ENCODE measurements around the gene PLXNB2. TPM values are rescaled to one million over a fixed set of nuclear protein-coding genes. Genes with fewer than 3 reads are reported as not detected.

PLXNB2 gene
- total RNA-seq, 1 experiment from 2014 or later: 260 TPM

DNA sequence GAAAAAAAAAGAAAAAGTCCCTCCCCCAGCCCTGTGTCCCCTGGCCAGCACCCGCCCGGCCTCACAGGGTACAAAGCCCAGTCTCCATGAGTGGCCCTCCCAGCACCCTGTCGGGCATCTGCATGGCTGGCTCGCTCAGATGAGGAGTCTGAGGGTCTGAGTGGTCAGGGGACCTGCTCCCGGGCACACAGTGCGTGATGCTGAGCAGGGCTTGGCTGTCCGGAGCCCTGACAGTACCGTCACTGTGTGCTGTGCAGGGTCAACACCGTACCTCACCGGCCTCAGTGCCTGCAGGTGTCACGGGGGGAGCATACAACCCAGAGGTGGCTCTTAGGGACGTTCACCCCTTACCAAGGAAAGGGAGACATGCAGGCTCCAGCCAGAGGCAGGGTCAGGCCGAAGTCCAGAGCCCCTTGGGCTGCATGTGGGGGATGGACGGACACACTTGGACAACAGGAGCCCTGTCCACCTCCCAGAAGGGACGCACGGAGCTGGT is 3.6 kb upstream of the PLXNB2 start:
- Histone ChIP-seq H3K4me2 (no peak overlapping the region), H3K4me3 (no peak overlapping the region), H3K36me3 (ENCODE audit: low read depth) (no peaks in the 10 kb centered on the region), H3K27me3 (ENCODE audit: insufficient read depth, low read depth) (no peaks in the 10 kb centered on the region), H2AFZ (no peak overlapping the region), H3K4me1 (replicated peaks; ENCODE audit: insufficient read depth) (peaks cover 13% of the 10 kb centered on the region), H4K20me1 (ENCODE audit: insufficient read depth) (no peaks in the 10 kb centered on the region), H3K9me3 (ENCODE audit: insufficient read depth, low read depth) (no peaks in the 10 kb centered on the region), H3K27ac (no peak overlapping the region), H3K79me2 (ENCODE audit: low read depth) (peaks cover 12% of the 10 kb centered on the region), H3F3A (ENCODE audit: insufficient read depth, low read depth) (peaks cover 27% of the 10 kb centered on the region; the same call in 1 of the 2 replicates), H3K9me2 (ENCODE audit: insufficient read depth) (no peaks in the 10 kb centered on the region)
- ChIA-PET CTCF (no interaction called here), POLR2A (ENCODE audit: unreplicated experiment) (no interaction called here)
- TF ChIP-seq, protein P1, sequence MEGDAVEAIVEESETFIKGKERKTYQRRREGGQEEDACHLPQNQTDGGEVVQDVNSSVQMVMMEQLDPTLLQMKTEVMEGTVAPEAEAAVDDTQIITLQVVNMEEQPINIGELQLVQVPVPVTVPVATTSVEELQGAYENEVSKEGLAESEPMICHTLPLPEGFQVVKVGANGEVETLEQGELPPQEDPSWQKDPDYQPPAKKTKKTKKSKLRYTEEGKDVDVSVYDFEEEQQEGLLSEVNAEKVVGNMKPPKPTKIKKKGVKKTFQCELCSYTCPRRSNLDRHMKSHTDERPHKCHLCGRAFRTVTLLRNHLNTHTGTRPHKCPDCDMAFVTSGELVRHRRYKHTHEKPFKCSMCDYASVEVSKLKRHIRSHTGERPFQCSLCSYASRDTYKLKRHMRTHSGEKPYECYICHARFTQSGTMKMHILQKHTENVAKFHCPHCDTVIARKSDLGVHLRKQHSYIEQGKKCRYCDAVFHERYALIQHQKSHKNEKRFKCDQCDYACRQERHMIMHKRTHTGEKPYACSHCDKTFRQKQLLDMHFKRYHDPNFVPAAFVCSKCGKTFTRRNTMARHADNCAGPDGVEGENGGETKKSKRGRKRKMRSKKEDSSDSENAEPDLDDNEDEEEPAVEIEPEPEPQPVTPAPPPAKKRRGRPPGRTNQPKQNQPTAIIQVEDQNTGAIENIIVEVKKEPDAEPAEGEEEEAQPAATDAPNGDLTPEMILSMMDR (conservative IDR thresholded peaks at IDR 0.05): no peak
- TF ChIP-seq EZH2 (IDR thresholded peaks at IDR 0.05; ENCODE audit: low read depth): no peak
- no TSS peak for BruUV-seq (replicated peaks)
- intact Hi-C loops (cut with micrococcal nuclease; ENCODE audit: unreplicated experiment): no loop called here
- DNase-seq: no peak

DNA sequence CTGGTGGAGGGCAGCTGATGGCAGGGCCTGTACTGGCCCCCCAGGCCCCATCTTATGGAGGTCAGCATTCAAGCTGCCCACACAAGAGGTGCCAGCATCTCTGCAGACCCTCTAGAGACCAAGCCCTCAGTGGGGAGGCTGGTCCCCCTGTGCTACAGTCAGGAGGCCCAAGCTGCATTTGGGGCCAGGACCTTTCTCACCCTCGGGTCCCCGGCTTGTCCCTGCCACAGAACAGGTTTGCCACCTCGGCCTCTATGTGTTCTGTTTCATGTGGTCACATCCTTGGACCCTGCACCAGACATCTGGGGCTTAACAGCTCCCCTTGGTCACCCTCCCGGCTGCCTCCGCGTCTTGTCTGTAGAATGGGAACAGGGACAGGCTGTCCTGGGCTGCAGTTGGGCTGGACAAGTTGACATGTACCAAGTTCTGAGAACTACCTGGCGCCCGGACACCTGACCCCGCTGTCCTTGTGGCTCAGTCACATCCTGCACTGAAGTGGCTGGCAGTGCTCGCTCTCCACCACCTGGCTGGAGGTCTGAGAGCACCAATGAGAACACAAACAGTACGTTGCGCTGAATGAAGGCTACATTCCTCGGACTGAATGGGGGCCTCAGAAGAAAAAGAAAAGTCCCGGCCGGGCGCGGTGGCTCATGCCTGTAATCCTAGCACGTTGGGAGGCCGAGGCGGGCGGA is 2.7 kb upstream of the PLXNB2 start:
- H2AFZ ChIP-seq: no peak overlapping the region
- intact Hi-C loops (cut with micrococcal nuclease; ENCODE audit: unreplicated experiment): no loop called here
- no peaks in the 10 kb centered on the region for H3K9me3 ChIP-seq (ENCODE audit: insufficient read depth, low read depth)
- no peak overlapping the region for H3K4me2 ChIP-seq
- no TSS peak for BruUV-seq (replicated peaks)
- H3K27me3 ChIP-seq (ENCODE audit: insufficient read depth, low read depth): no peaks in the 10 kb centered on the region
- ChIA-PET CTCF (no interaction called here), POLR2A (ENCODE audit: unreplicated experiment) (no interaction called here)
- H3K4me1 ChIP-seq (replicated peaks; ENCODE audit: insufficient read depth): peaks cover 18% of the 10 kb centered on the region
- H3K36me3 ChIP-seq (ENCODE audit: low read depth): no peaks in the 10 kb centered on the region
- peaks cover 30% of the 10 kb centered on the region; the same call in 1 of the 2 replicates for H3F3A ChIP-seq (ENCODE audit: insufficient read depth, low read depth)
- no peak overlapping the region for H3K4me3 ChIP-seq
- H3K79me2 ChIP-seq (ENCODE audit: low read depth): peaks cover 19% of the 10 kb centered on the region
- H3K9me2 ChIP-seq (ENCODE audit: insufficient read depth): no peaks in the 10 kb centered on the region
- H4K20me1 ChIP-seq (ENCODE audit: insufficient read depth): 0 out of 2 replicates have a peak, but pooled peaks cover 4% of the 10 kb centered on the region
- DNase-seq: no peak
- TF ChIP-seq, protein P1 (conservative IDR thresholded peaks at IDR 0.05): no peak
- no peak for TF ChIP-seq EZH2 (IDR thresholded peaks at IDR 0.05; ENCODE audit: low read depth)
- no peak overlapping the region for H3K27ac ChIP-seq

DNA sequence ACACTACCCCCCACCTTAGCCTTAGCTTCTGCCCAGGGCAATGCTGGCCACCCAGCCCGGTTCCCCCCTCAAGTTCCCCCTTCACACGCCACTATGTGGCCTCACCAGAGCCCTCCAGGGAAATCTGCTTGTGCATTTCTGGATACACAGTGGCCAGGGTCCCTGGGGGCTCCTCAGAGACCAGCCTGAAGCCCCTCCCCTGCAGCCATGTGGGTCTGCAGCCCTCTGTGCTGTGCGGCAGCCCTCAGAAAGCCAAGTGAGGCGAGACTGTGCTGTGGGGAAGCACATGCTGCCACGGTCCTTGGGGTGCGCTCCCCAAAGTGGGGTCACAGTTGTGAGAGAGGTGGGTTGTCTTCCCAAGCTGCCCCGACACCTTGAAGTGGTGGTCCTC is 2.1 kb upstream of the PLXNB2 start:
- Histone ChIP-seq H3K4me2 (no peak overlapping the region), H4K20me1 (ENCODE audit: insufficient read depth) (peaks cover 10% of the 10 kb centered on the region; the same call in 1 of the 2 replicates), H3K27ac (no peak overlapping the region), H3K36me3 (ENCODE audit: low read depth) (no peaks in the 10 kb centered on the region), H3K27me3 (ENCODE audit: insufficient read depth, low read depth) (no peaks in the 10 kb centered on the region), H3K4me3 (no peak overlapping the region), H3K4me1 (replicated peaks; ENCODE audit: insufficient read depth) (peaks cover 21% of the 10 kb centered on the region), H3K9me3 (ENCODE audit: insufficient read depth, low read depth) (no peaks in the 10 kb centered on the region), H3F3A (ENCODE audit: insufficient read depth, low read depth) (peaks cover 36% of the 10 kb centered on the region; the same call in 1 of the 2 replicates), H3K79me2 (ENCODE audit: low read depth) (peaks cover 25% of the 10 kb centered on the region), H3K9me2 (ENCODE audit: insufficient read depth) (no peaks in the 10 kb centered on the region), H2AFZ (no peak overlapping the region)
- POLR2A ChIA-PET (ENCODE audit: unreplicated experiment): no interaction called here
- no peak for DNase-seq
- TF ChIP-seq EZH2 (IDR thresholded peaks at IDR 0.05; ENCODE audit: low read depth): no peak
- TF ChIP-seq, protein P1 (conservative IDR thresholded peaks at IDR 0.05): no peak
- intact Hi-C loops (cut with micrococcal nuclease; ENCODE audit: unreplicated experiment): loop anchor here (5.0 kb wide), 1 partner anchor 37 kb away; the partner anchor contains the start of gene MAPK11
- BruUV-seq (replicated peaks): no TSS peak
- CTCF ChIA-PET: no interaction called here
